HepG2 (cell line): ENCODE measurements around the gene FYB1. TPM values are rescaled to one million over a fixed set of nuclear protein-coding genes. Genes with fewer than 3 reads are reported as not detected.

Source experiments
- ATAC-seq: fragments of 200-7000 bp; cut with Tn5 transposase; 3 replicates; pipeline ENCODE4 v1.9.1; 2020; ENCODE audit warnings: mild to moderate bottlenecking, moderate library complexity
- BruUV-seq: library from RNA; stranded (reverse); fragments of 400-500 nt; replicated peaks from 2 replicates; lab custom pipeline; 2021; lab: Mats Ljungman, UMichigan
- CTCF ChIA-PET: fragments of 300-600 bp; formaldehyde crosslinking; extraction: SDS; loops from one replicate; lab custom pipeline; 2021; ENCODE audit warnings: low total read pairs, inconsistent platforms, low intra/inter-chr PET ratio; lab: Yijun Ruan, JAX
- POLR2A ChIA-PET: fragments of 350-600 bp; sonication (Branson Sonifier 250); formaldehyde crosslinking; loops from one replicate; lab custom pipeline; 2020; ENCODE audit warnings: antibody characterized with exemption, inconsistent platforms; lab: Yijun Ruan, JAX
- DNase-seq: peaks from one replicate; pipeline ENCODE4 v3.0.0-alpha.2; 2015; ENCODE audit warnings: low spot score
- FAIRE-seq: peaks from 3 replicates; lab custom pipeline; 2011; peaks lifted over from hg19 to GRCh38; lab: Jason Lieb, UNC
- H2AFZ ChIP-seq: one replicate; pipeline ENCODE4 v1.6.1; 2011; ENCODE audit warnings: low read length, inconsistent platforms
- H3K27ac ChIP-seq: fragments of 300-600 bp; 3 replicates; pipeline ENCODE4 v1.8.0; 2011; ENCODE audit warnings: mixed run types, mild to moderate bottlenecking, mixed read lengths, low read length, inconsistent platforms; ENCODE audit not compliant: insufficient read depth; ENCODE audit errors: extremely low read length
- H3K27me3 ChIP-seq, 2 experiments: fragments of 200-600 bp in 1 of 2; 2 replicates in 1 of 2; 3 replicates in 1 of 2; pipeline versions ENCODE4 v1.6.0 to v1.8.0; 2011; ENCODE audit warnings: low read length in 2 of 2, mild to moderate bottlenecking in 2 of 2, moderate library complexity in 2 of 2, inconsistent platforms in 1 of 2; ENCODE audit not compliant: insufficient read depth in 2 of 2, control insufficient read depth in 1 of 2
- H3K36me3 ChIP-seq, 2 experiments: fragments of 200-600 bp in 1 of 2; replicated peaks in 1 of 2; 2 replicates in 1 of 2; 3 replicates in 1 of 2; pipeline versions ENCODE4 v1.5.1 to v1.8.0; 2011; ENCODE audit warnings: low read length in 2 of 2, inconsistent platforms in 1 of 2; ENCODE audit not compliant: insufficient read depth in 2 of 2, control insufficient read depth in 1 of 2
- H3K4me1 ChIP-seq: 2 replicates; pipeline ENCODE4 v1.5.1; 2012; ENCODE audit warnings: low read length, inconsistent platforms; ENCODE audit not compliant: insufficient read depth
- H3K4me2 ChIP-seq: 2 replicates; pipeline ENCODE4 v1.6.0; 2011; ENCODE audit warnings: low read depth, low read length, inconsistent platforms
- H3K4me3 ChIP-seq, 3 experiments: fragments of 200-600 bp in 1 of 3; sonication (generic), shearing (Covaris generic) in 1 of 3; replicated peaks in 1 of 3; 2 replicates each; pipeline ENCODE4 v1.5.1; 2011 to 2016; ENCODE audit warnings: low read length in 3 of 3, inconsistent platforms in 2 of 3, low read depth in 2 of 3, mild to moderate bottlenecking in 2 of 3, control low read depth in 1 of 3, mixed read lengths in 1 of 3; ENCODE audit not compliant: insufficient read depth in 1 of 3
- H3K79me2 ChIP-seq: one replicate; pipeline ENCODE4 v1.6.1; 2011; ENCODE audit warnings: low read length, inconsistent platforms; ENCODE audit not compliant: insufficient read depth
- H3K9ac ChIP-seq: 2 replicates; pipeline ENCODE4 v1.6.0; 2011; ENCODE audit warnings: mild to moderate bottlenecking, low read depth, low read length, inconsistent platforms; ENCODE audit not compliant: insufficient read depth
- H3K9me3 ChIP-seq: 2 replicates; pipeline ENCODE4 v1.5.1; 2012; ENCODE audit warnings: mild to moderate bottlenecking, low read length
- H4K20me1 ChIP-seq: 2 replicates; pipeline ENCODE4 v1.6.0; 2011; ENCODE audit warnings: inconsistent platforms, mild to moderate bottlenecking, low read length, moderate library complexity; ENCODE audit not compliant: insufficient read depth
- CBX5 ChIP-seq: sonication (generic); formaldehyde crosslinking; IDR thresholded peaks from 2 replicates; pipeline ENCODE4 v1.4.0; 2020; ENCODE audit warnings: missing genetic modification reagents, borderline replicate concordance
- HOXA3 ChIP-seq: sonication (generic); formaldehyde crosslinking; IDR thresholded peaks from 2 replicates; pipeline ENCODE4 v1.5.0; 2020; ENCODE audit warnings: missing genetic modification reagents
- KDM4B ChIP-seq: sonication (generic); formaldehyde crosslinking; IDR thresholded peaks from 2 replicates; pipeline ENCODE4 v1.4.0; 2020; ENCODE audit warnings: missing genetic modification reagents
- RFX3 ChIP-seq: IDR thresholded peaks from 2 replicates; pipeline ENCODE4 v1.6.1; 2016; ENCODE audit warnings: missing biosample characterization, missing genetic modification reagents
- ZBTB40 ChIP-seq, 2 experiments: fragments of 450-650 bp in 1 of 2; sonication (generic) in 1 of 2; formaldehyde crosslinking in 1 of 2; IDR thresholded peaks; 2 replicates each; pipeline versions ENCODE4 v1.6.1 to v1.8.0; 2016 to 2022; ENCODE audit warnings: antibody characterized with exemption in 1 of 2, mild to moderate bottlenecking in 1 of 2, missing genetic modification reagents in 1 of 2
- ZNF879 ChIP-seq: sonication (generic); formaldehyde crosslinking; IDR thresholded peaks from 2 replicates; pipeline ENCODE4 v1.8.1; 2023; ENCODE audit warnings: missing genetic modification reagents
- WGBS: methylation state at CpG from one replicate; pipeline ENCODE4 v1.1.6; 2017; ENCODE audit warnings: low lambda C conversion rate; 5-methylcytosine and 5-hydroxymethylcytosine counted together
- in situ Hi-C: cut with HindIII; loops from 2 replicates; pipeline ENCODE4 v1.10.0; 2017; ENCODE audit warnings: low pct_unique_long_range_greater_than_20kb; ENCODE audit not compliant: extremely low pct_ligation_motif_present
- intact Hi-C: fragments of 100-400 bp; cut with micrococcal nuclease; formaldehyde crosslinking; loops from one replicate; pipeline ENCODE4 v1.10.0; 2022; ENCODE audit not compliant: unreplicated experiment
- polyA plus RNA-seq, 8 experiments: library from polyadenylated mRNA; depleted of rRNA in 3 of 8; stranded (reverse) in 7 of 8; unstranded in 1 of 8; fragments of >200 nt; fragmentation: Illumina TruSeq in 4 of 8; extraction: Trizol in 4 of 8; gene quantifications; 2 replicates each; pipeline versions ENCODE4 v1.2.1 to v1.2.3, GENCODE V29; 2011 to 2016; ENCODE audit warnings: low read depth in 4 of 8, missing spikeins in 1 of 8, mixed read lengths in 1 of 8; ENCODE audit not compliant: insufficient read depth in 1 of 8
- total RNA-seq, 5 experiments: library from RNA; depleted of rRNA; stranded (reverse); fragments of >200 nt; fragmentation: Illumina TruSeq; extraction: Trizol; gene quantifications; 2 replicates each; pipeline ENCODE4 v1.2.3, GENCODE V29; 2016; ENCODE audit warnings: low read depth in 1 of 5

The FYB1 gene
- total and polyA plus RNA-seq, 2 of the 13 experiments (the other 11 are each of a cell fraction or from before 2014, with no cell fraction given), result 0.03 TPM; not detected in 1

GRCh38 chr5:39076101-39076756 lies 143.1 kb downstream of the FYB1 start:
- CTCF ChIA-PET, result no interaction called here

GRCh38 chr5:39074017-39074814 lies 145.1 kb downstream of the FYB1 start, which contains the start of gene RICTOR:
TSS of gene RICTOR (minus strand) at chr5:39074399. CDS start at chr5:39074377, 22 bp downstream.
- H3K27ac ChIP-seq, result peak within 1 kb of the TSS; percentile 98
- H3K4me1 ChIP-seq, result peaks cover 28% of the 10 kb centered on the region
- H3K4me3 ChIP-seq, result peak within 1 kb of the TSS; percentile 85 to 100 (median 99)
- peak; percentile 89 for ATAC-seq
- in situ Hi-C loops (loop anchor here (10.0 kb wide), 1 partner anchor 229 kb away; the partner anchor contains the start of gene OSMR), intact Hi-C loops (loop anchor here (1.0 to 10.0 kb wide), 2 partner anchors 32 to 1711 kb away; no protein-coding TSS in a partner anchor)
- CTCF ChIA-PET, result no interaction called here
- peaks cover 42% of the 10 kb centered on the region for H3K79me2 ChIP-seq
- BruUV-seq, result no TSS peak
- no peaks in the 10 kb centered on the region for H3K9me3 ChIP-seq
- H4K20me1 ChIP-seq, result peaks cover 18% of the 10 kb centered on the region
- H2AFZ ChIP-seq, result peak within 1 kb of the TSS; percentile 65
- FAIRE-seq, result no peak
- no peaks in the 10 kb centered on the region; a peak in 1 of 5 replicates for H3K27me3 ChIP-seq
- peak within 1 kb of the TSS; percentile 99 for H3K9ac ChIP-seq
- POLR2A ChIA-PET, result no interaction called here
- 0% methylated on average over 10 of the region's 94 CpGs for WGBS
- 0 out of 5 replicates have a peak, but pooled peaks cover 0 to 4% of the 10 kb centered on the region in 2 experiments for H3K36me3 ChIP-seq
- peak; percentile 70 for DNase-seq
- H3K4me2 ChIP-seq, result peak within 1 kb of the TSS; percentile 88
- TF ChIP-seq HOXA3 (CRISPR knock-in tag) (peak; percentile 57), KDM4B (CRISPR knock-in tag) (no peak), CBX5 (CRISPR knock-in tag) (0 out of 2 replicates have a peak, but pooled peaks have one; percentile 13), ZBTB40 (IDR thresholded peaks at IDR 0.05) (no peak), ZBTB40 (CRISPR knock-in tag; IDR thresholded peaks at IDR 0.05) (no peak; the same call in 1 of the 2 replicates), RFX3 (CRISPR knock-in tag) (no peak)

More at GRCh38 chr5:39076101-39076756, 143.1 kb downstream of the FYB1 start:
- in situ Hi-C loops, result loop anchor here (10.0 kb wide), 1 partner anchor 231 kb away; the partner anchor contains the start of gene OSMR
- Histone ChIP-seq H3K4me2 (peak overlapping the region; percentile 75; the same call in 1 of the 2 replicates), H3K4me1 (peaks cover 29% of the 10 kb centered on the region), H3K9me3 (no peaks in the 10 kb centered on the region), H2AFZ (no peak overlapping the region), H4K20me1 (peaks cover 12% of the 10 kb centered on the region), H3K4me3 (no peak overlapping the region), H3K79me2 (peaks cover 25% of the 10 kb centered on the region), H3K9ac (no peak overlapping the region), H3K27me3 (no peaks in the 10 kb centered on the region; a peak in 1 of 5 replicates), H3K27ac (no peak overlapping the region), H3K36me3 (no peaks in the 10 kb centered on the region)
- no peak for FAIRE-seq
- intact Hi-C loops, result loop anchor here (10.0 kb wide), 1 partner anchor 1709 kb away; no protein-coding TSS in a partner anchor
- no peak for TF ChIP-seq ZNF879
- POLR2A ChIA-PET, result no interaction called here
- no peak for ATAC-seq
- DNase-seq, result no peak
- BruUV-seq, result no TSS peak
- 88% methylated on average over 6 of the region's 6 CpGs for WGBS
